Lung microvascular endothelial cell (primary cell): ENCODE results near the gene PIK3C2B. TPM values are rescaled to one million over a fixed set of nuclear protein-coding genes. Genes with fewer than 3 reads are reported as not detected.
A peak's percentile ranks its signal among the peaks of the same experiment; 100 is the strongest.

Experiments
- DNase-seq, 2 donors: peaks; one replicate each; pipeline versions ENCODE4 v3.0.0 to v3.0.0-alpha.2; 2010; ENCODE audit warnings: low read depth in 2 of 2
- total RNA-seq: library from RNA; depleted of rRNA; stranded (reverse); fragments of >200 nt; gene quantifications from 2 replicates; pipeline ENCODE4 v1.2.1, GENCODE V29; 2014

PIK3C2B gene
- total RNA-seq, 1 donor from 2014 or later = 15.5 TPM

DNA sequence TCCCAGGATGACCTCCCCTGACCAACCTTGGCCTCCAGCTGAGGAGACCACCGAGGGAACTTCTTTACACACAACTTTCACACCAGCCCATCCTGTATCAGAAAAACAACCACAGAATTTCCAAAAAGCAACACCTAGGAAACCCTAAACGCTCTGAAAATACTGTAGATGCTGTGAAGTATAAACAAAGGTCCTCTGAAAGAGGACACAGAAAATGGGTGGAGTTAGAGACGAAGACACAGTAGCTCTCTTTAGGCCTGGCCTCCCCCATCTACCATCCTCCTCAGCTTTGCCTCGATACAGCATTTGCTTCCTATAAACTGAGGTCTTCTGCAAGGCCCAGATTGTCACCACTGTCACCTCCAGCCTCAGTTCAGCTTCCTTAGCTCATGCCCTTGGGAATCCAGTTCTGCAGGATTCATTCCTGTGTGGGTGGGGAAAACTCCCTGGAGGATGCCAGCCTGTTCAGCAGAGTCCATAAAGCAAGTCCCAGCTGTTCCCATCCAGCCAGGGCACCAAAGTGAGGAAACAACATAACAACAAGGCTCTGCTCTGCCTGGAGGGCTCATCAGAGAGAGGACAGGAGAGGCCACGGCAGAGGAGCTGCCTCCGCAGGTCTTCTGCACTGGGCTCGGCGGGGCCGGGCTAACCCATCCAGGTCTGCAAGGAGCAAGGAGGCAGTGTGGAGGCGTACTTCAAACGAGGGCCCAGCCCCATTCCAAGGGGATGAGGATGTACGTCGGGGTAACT, 15.0 kb downstream of the PIK3C2B start:
- DNase-seq = no peak

DNA sequence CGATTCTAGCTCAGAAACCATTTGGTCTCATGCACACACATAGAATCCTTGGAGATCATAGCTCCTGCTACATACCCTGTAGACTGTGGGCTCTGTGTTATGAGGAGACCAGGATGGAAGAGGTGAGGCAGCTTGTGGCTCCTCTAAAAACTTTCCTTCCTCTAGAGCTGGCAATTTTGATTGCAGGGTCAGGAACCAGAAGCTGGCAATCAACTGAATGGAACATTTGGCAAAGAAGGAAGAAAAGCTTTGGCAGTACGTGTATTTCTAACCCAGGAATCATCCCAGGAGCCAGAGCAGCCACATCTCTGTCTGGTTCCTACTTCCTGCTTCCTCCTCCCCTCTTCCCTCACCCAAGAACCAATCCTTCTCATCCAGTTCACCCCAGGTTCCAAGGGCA, 15.7 kb downstream of the PIK3C2B start:
- peak in 1 of 2 donors; percentile 78 for DNase-seq

DNA sequence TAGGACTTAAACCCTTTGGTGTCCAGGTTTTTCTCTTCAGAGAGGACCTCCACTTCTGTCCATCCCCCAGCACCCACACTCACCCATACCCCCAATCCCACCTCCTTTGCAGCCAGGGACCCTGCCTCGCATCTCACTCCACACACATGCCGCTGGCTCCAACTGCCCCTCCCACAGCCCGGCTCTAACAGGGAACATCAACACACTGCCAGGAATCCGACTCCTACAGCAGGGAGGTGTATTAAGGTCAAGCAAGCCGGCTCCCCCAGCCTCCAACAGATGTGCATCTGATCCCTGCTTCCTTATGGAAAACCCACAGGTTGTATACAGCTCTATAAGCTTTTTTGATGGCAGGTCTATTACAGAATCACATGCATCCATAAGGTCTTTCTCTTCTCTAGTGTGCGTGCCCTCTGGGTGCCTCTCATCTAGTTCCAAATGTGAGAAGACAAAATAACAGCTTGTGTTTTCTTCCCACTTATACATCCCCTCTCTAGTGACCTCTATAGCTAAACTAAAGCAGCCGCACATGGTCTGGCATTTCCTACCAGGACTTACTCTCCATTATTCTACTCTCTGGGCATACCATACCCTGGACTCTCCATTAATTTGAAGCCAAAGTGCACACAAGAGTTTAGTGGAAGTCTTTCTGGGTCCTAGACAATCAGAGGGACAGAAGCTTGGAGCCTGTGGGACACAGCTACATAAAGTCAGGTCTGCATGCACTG, 16.3 kb downstream of the PIK3C2B start:
- DNase-seq = no peak

DNA sequence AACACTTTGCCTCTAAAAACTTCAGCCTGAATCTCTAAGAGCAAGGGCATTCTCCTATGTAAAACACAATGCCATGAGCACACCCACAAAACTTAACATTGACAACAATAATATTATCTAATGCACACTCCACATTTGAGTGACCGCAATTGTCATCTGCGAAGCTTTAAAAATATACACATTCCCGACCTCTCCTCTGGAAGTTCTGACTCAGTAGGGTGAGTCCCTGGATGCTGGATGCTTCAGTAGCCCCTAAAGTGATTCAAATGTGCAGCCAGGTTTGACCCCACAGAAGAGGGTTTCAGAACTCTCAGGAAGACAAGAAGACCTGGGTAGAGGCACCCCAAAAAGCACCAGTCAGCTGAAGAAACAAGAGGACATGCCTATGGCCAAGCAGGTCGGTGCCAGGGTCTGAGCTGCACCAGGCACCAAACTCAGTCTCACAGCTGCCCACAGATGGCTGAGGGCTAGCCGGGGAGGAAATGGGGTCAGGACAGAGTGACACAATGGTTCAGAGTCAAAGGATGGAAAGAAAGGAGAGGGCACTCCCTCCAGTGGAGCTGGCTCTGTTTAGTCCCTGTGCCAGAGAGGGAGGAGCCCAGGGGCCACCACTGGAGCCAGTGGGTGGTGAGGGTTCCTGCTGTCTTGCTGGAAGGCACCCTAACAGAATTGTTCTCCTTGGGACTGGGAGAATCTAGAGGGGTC, 17.4 kb downstream of the PIK3C2B start:
- DNase-seq = peak; percentile 31 to 42

DNA sequence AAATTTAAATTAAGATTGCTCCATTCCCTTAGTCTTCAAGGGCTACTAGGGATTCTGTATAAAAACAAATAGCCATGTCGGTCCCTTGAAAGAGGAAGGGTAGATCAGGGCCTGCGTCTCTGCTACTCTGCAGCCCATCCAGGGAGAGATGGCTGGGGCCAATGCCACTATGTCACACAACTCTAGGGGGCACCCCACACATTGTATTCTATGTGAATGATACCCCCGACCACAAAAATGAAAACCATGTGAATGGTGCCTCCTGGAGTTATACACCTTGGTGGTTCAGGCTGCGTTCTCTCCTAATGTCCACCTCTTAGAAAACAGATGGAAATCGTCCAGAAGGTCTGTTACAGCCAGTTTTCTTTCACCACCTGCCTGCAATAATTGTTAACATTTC, 18.0 kb downstream of the PIK3C2B start:
- no peak for DNase-seq

DNA sequence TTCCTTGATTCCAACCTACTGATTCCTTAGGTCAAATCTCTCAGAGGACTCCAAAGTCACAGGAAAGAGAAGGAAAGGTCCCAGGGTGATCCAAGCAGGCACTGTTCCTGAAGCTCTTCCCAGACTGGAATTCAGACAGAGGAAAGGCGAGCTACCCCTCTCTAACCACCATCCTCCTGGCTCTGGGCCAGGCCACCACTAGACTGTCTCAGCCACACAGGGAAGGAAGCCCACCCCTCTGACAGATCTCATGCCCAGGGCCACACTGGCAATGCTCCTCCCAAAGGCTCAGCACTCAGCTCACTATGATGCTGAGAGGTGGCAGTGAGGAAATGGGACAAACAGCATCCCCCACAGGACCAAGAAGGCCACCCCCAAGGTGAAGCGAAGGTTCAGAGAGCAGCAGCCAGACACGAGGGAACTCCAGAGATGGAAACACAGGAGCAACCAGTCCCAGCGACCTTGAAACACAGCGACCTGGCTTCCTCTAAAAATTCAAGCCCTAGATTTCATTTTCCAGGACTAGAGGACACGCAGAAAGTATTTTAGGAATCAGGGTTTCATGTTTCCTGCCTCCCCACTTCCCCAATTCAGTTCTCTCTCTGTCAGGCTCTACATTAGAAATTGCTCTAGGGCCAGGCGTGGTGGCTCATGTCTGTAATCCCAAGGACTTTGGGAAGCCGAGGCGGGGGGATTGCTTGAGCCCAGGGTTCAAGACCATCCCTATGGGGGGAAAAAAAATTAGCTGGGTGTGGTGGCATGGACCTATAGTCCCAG, 18.8 kb downstream of the PIK3C2B start:
- peak in 1 of 2 donors; percentile 14 for DNase-seq

DNA sequence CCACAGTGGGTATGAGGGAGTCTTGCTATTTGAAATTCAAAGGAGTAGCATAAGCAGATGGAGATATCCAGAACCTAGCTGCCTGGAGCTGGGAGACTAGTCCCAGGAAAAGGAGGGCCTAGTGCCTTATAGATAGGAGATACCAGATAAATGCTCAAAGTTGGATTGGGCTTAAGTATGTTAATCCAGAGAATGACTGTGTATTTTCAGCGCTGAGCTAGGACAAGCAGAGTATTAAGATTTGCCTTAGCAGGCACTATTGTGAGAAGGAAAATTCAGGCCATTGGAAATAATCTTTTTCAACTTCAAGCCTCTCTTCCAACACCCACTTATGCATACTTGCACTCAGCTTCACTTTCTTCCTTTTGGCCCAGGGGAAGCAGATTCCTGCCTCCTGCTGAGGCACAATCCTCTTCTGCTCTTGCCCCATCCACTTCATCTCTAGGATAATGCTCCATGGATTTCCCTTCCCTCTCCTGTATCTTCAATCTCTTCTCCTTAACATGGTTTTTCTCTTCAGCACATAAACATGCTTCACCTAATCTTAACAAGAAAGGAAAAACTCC, 21.1 kb downstream of the PIK3C2B start:
- no peak for DNase-seq

DNA sequence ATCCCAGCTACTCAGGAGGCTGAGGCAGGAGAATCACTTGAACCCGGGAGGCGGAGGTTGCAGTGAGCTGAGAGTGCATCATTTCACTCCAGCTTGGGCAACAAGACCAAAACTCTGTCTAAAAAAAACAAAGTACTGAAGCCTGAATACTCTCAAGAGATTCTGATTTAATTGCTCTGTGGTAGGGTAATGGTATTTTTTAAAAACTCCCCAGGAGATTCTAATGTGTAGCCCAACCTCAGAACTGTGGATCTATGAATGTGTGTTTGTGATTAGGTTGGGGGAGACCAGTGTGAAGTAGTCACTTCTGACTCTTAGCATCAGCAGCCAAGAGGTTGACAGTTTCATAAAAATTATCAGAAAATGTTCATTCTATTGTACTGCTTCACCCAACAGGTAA, 21.9 kb downstream of the PIK3C2B start:
- no peak for DNase-seq

DNA sequence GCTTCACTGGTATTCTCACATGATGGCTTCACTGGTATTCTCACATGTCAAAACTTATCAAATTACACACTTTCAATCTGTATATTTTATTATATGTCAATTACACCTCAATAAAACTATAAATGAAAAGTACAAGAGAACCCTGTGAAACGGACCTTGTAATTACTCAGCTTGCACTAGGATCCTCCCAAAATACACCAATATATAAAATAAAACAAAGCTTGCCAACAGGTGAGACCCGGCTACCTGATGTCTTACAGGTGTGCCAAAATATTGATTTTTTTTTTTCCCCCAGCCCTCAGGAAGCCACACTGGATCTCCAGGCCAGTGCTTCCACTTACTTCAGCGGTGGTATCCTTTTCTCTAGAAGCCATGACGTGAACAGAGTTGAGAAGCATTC, 22.9 kb downstream of the PIK3C2B start:
- no peak for DNase-seq

- no peak for DNase-seq
These were observed 25.3 kb downstream of the PIK3C2B start for GRCh38 chr1:204469304-204469703.

DNA sequence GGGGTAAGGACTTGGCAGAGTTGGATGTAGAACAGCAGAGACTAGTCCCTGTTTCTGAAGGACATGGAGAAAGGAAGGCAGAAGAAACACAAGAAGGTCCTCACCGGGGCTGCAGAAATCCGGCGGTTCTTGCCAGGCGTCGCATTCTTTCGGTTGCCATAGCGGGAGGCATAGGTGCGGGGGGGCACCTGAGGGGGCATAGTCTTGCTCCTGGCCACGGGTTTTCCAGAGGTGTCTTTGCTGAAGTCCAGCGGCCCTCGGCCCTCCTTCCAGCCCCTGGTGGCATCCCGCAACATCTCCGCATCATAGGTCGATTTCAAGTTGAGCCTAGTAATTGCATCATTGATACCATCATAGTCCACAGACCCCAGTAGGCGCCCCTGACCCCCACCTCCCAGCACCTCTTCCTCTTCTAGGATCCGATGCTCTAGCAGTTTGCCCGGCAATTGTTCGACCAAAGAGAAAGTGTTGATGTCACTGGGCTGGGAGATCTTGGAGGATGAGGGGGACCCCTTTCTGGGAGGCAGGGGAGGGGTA, 25.8 kb downstream of the PIK3C2B start:
- no peak for DNase-seq

DNA sequence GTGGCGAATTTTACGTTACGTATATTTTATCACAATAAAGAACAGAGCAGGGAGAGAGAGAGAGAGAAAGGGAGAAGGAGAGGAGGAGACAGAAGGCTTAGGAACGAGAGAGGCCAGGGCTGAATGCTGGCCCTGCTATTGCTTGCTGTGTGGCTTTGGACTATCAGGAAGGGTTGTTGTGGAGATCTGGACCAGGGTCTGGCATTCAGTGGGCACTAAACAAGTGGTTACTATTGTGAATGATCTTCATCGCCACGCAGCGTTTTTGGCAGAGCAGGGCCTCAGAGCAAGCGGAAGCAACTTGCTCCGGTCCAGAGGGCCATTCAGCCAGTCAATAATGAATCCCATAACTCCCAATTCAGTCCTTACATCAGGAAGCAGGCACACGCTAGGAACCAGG, 26.4 kb downstream of the PIK3C2B start:
- DNase-seq = no peak

DNA sequence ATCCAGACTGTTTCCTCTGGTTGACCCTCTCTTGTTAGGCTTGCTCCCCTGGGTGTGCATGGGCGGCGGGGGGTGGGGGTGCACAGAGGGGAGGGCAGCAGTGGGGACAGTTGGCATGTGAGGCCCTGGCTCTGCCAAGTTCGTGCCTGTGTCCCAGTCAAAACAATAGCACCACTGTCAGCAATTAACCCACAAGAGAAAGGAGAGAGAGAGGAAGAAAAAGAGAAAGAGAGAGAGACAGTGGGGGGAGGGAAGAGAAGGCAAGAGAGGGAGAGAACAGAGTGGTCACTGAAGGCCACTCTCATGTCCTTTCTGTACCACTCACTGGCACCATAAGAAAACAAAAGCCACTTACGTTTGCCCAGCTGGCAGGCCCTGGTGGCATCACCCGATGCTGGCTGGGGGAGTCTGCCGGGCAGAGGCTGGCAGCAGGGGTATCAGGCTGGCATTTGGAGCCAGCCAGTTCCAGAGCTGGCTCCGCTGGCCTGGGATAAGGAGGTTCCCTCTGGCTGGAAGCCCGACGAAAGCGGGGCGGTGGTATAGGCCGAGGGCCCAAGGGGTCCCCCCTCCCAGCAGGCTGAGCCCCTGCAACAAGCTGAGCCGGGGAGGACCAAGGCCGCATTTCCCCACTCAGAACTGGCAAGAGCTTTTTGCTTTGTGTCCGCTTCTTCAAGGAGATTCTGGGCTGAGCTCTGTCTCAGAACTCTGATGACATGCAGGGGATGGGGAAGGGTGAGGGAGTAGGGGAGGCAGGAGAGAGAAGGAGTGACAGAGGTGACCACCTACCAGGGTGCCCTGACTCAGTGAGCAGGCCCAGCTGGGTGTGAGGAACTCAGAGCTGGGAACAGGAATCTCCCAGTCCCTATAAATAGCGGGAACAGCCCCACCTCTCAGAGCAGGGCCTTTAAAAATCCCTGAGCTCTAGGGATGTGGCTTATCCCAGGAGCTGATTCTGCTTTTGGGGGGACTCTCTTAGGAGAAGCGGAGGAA, 27.9 kb downstream of the PIK3C2B start:
- peak in 1 of 2 donors; percentile 48 for DNase-seq

GRCh38 chr1:204465546-204466415, 28.8 kb downstream of the PIK3C2B start:
- peak in 1 of 2 donors; percentile 57 for DNase-seq

- DNase-seq = peak; percentile 17 to 73
These were observed 29.9 kb downstream of the PIK3C2B start for GRCh38 chr1:204464701-204465100.

GRCh38 chr1:204464187-204464631, 30.4 kb downstream of the PIK3C2B start:
- DNase-seq = no peak

- peak in 1 of 2 donors; percentile 44 for DNase-seq
These were observed 31.2 kb downstream of the PIK3C2B start for GRCh38 chr1:204463125-204464060.

- DNase-seq = no peak
These were observed 32.4 kb downstream of the PIK3C2B start for GRCh38 chr1:204462229-204462561.
